A549 treated with GW870086 at 1 μM for 4 hours (cell line): ENCODE results near the gene RNASEH2A. TPM values are rescaled to one million over a fixed set of nuclear protein-coding genes. Genes with fewer than 3 reads are reported as not detected.

ENCODE experiments used
- total RNA-seq: library from RNA; stranded (reverse); fragments of 200-300 nt; extraction: Qiagen RNA extraction; gene quantifications from 5 replicates; pipeline ENCODE4 v1.2.3, GENCODE V29; 2022; ENCODE audit warnings: low read depth

Gene RNASEH2A
- total RNA-seq = 34.0 to 49.5 TPM (median 45.5 TPM) in 5 replicates

GRCh38 chr19:12806242-12807081, at the start of gene RNASEH2A:
TSS of gene RNASEH2A (plus strand) at chr19:12806584. CDS start at chr19:12806674, 90 bp downstream.

DNA sequence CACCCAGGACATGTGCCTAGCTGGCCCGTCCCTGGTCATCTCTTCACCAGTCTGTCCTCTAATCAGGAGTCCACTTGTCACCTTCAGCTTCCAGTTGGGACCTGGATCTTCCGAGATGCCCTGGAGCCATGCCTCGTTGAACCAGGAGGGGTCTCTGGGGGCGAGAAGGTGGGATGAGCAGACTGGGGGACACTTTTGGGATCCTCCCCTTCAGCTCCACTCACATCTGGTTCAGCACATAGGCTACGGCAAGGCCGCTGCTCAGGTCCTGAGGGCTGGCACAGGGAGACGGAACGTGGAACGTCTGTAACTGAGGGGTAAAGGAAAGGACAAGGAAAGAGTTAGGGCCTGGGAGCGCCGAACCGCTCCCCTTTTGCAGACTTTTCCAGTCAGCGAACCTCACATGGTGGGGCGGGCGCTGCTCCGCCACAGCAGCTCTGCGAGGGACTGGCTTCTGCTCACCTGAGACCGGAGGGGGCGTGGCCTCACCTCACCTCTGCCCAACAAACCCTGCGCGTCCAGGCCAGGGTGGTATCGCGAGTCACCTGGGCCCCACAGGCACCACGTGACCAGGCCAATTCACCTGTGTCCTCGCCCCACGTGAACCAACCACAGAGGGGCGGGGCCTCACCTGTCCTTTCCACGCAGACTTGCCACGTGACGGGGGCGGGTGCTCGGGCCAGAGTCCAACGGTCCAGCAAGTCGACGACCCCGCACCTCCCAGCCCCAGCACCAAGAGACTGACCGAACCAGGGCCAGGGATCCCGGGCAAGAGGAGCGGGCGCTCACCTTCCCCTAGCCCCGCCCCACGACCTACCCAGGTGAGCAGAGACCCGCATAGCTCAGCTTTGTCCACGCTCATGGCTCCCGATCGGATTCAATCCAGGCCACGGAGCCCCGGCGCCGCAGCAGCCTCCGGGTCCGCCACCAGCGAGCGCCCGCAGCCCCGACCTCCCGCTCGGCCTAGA, 31.5 kb upstream of the RNASEH2A start, which contains the start of gene HOOK2:
TSS of gene HOOK2 (minus strand) at position 965 of the 968 bp plus-strand sequence. CDS start at position 862, 103 bp downstream.

DNA sequence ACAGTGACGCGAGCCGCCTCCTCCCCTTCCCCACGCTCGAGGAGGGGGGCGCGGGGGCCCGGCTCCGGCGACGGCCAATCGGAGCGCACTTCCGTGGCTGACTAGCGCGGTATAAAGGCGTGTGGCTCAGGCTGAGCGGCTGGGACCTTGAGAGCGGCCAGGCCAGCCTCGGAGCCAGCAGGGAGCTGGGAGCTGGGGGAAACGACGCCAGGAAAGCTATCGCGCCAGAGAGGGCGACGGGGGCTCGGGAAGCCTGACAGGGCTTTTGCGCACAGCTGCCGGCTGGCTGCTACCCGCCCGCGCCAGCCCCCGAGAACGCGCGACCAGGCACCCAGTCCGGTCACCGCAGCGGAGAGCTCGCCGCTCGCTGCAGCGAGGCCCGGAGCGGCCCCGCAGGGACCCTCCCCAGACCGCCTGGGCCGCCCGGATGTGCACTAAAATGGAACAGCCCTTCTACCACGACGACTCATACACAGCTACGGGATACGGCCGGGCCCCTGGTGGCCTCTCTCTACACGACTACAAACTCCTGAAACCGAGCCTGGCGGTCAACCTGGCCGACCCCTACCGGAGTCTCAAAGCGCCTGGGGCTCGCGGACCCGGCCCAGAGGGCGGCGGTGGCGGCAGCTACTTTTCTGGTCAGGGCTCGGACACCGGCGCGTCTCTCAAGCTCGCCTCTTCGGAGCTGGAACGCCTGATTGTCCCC, 14.9 kb upstream of the RNASEH2A start, which contains the start of gene JUNB:
TSS of gene JUNB (plus strand) at position 142 of the 706 bp plus-strand sequence. CDS start at position 428, 286 bp downstream.

DNA sequence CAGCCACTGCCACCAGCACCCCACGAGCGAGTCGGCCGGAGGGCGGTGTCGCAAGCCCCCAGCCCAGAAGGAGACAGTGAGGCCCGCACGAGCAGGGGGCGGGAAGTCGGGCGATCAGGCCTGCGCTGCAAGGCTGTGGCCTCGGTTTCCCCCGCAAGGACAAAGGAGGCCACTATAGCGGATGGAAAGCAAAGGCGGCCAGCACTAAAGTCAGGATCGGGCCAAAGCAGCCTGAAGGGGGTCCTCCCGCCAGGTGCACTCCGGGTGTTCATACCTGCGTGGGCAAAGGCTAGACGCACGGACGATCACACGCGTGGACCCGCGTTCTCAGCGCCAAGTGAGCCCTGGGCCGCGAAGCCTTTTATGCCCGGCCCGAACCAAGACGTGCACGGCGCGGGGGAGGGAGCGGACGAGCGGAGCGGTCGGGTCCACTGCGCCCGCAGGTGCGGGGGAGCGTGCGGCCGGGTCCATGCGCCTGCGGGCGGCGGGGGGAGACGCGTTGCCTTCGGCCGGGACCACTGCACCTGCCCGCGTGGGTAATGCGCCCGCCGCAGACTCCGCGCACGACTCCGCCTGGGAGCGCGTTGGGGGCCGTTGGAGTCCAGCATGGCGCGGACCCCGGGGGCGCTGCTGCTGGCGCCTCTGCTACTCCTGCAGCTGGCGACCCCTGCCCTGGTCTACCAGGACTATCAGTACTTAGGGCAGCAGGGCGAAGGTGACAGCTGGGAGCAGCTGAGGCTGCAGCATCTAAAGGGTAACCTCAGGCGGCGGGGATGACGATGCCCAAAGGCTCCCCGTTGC, 4.7 kb upstream of the RNASEH2A start, which contains the start of the genes PRDX2 and THSD8:
TSS of gene PRDX2 (minus strand) at position 335 of the 801 bp plus-strand sequence. CDS start 539 bp downstream, outside the sequence.
TSS of gene THSD8 (plus strand) at position 604 of the 801 bp plus-strand sequence. CDS start at position 607, 3 bp downstream.

GRCh38 chr19:12834566-12834943, 28.2 kb downstream of the RNASEH2A start, which contains the start of gene RTBDN:
TSS of gene RTBDN (minus strand) at chr19:12834579. CDS start at chr19:12829979, 4,600 bp downstream.

DNA sequence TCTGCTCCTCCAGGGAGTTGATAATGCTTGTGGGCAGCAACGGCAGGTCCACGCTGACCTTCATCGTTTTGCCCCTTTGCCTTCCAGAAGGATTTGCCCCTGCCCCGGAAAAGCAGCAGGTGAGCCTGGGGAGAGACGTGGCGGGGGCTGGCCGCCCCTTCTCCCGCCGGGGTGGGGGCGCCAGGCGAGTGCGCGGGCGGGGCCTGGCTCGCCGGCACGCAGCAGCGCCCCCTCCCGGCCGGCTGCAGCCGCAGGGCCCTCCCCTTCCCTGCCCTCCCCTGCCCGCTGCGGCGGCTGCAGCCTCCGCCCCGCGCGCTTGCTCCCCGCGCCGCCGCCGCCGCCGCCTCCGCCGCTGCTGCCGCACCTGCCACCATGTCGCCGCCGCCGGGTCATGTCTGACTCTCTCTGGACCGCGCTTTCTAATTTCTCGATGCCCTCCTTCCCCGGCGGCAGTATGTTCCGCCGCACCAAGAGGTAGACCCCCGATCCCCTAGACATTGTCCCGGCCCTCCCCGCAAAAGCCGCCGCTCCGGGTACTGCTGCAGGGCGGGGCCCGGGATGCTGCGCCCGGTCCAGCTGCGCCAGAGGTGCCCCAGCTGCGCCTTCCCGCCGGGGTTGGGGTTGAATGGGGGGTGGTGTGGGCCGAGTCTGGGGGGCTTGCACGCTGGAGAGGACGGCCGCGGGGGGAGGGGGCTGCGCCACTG, 31.9 kb downstream of the RNASEH2A start, which contains the start of gene MAST1:
TSS of gene MAST1 (plus strand) at position 334 of the 704 bp plus-strand sequence. CDS start at position 392, 58 bp downstream.

Other genes with a start within 250 kb of the RNASEH2A start
- gene ZNF490, start 195.8 kb upstream of the RNASEH2A start, total RNA-seq = 0.62 to 1.3 TPM (median 0.79 TPM) in 4 of 5 replicates, not detected in the other
- gene ZNF791, start 195.7 kb upstream of the RNASEH2A start, total RNA-seq = 3.3 to 6.1 TPM (median 5.5 TPM) in 5 replicates
- gene MAN2B1, start 139.8 kb upstream of the RNASEH2A start, total RNA-seq = 16.3 to 23.1 TPM (median 20.7 TPM) in 5 replicates
- gene WDR83, start 139.8 kb upstream of the RNASEH2A start, total RNA-seq = 8.1 to 11.1 TPM (median 10.0 TPM) in 5 replicates
- 41.0 to 49.8 TPM (median 46.5 TPM) in 5 replicates for gene DHPS, start 124.7 kb upstream of the RNASEH2A start, total RNA-seq
- gene GNG14, start 118.6 kb upstream of the RNASEH2A start, total RNA-seq = not detected in 5 replicates
- gene FBXW9, start 110.0 kb upstream of the RNASEH2A start, total RNA-seq = 9.5 to 13.2 TPM (median 12.2 TPM) in 5 replicates
- 25.3 to 34.1 TPM (median 31.2 TPM) in 5 replicates for gene TNPO2, start 82.7 kb upstream of the RNASEH2A start, total RNA-seq
- 169 to 203 TPM (median 185 TPM) in 5 replicates for gene TRIR, start 71.9 kb upstream of the RNASEH2A start, total RNA-seq
- 69.5 to 100 TPM (median 92.3 TPM) in 5 replicates for gene GET3, start 69.1 kb upstream of the RNASEH2A start, total RNA-seq
- 0.10 to 0.26 TPM (median 0.22 TPM) in 5 replicates for gene BEST2, start 54.8 kb upstream of the RNASEH2A start, total RNA-seq
- 9.9 to 11.6 TPM (median 10.9 TPM) in 5 replicates for gene HOOK2, start 31.0 kb upstream of the RNASEH2A start, total RNA-seq
- gene JUNB, start 15.1 kb upstream of the RNASEH2A start, total RNA-seq = 121 to 193 TPM (median 166 TPM) in 5 replicates
- 0.40 to 1.1 TPM (median 0.49 TPM) in 5 replicates for gene PRDX2, start 4.8 kb upstream of the RNASEH2A start, total RNA-seq
- gene THSD8, start 4.5 kb upstream of the RNASEH2A start, total RNA-seq = 7.3 to 16.4 TPM (median 14.3 TPM) in 4 of 5 replicates, not detected in the other
- gene RTBDN, start 28.0 kb downstream of the RNASEH2A start, total RNA-seq = 0.15 to 0.56 TPM (median 0.38 TPM) in 4 of 5 replicates, not detected in the other
- gene MAST1, start 31.9 kb downstream of the RNASEH2A start, total RNA-seq = 0.89 to 3.0 TPM (median 2.4 TPM) in 5 replicates
- 24.2 to 32.6 TPM (median 30.6 TPM) in 5 replicates for gene DNASE2, start 74.9 kb downstream of the RNASEH2A start, total RNA-seq
- gene KLF1, start 80.6 kb downstream of the RNASEH2A start, total RNA-seq = not detected in 5 replicates
- gene GCDH, start 84.6 kb downstream of the RNASEH2A start, total RNA-seq = 8.2 to 10.8 TPM (median 8.9 TPM) in 5 replicates
- gene SYCE2, start 112.7 kb downstream of the RNASEH2A start, total RNA-seq = 0.31 to 0.72 TPM (median 0.46 TPM) in 5 replicates
- 66.1 to 75.6 TPM (median 72.9 TPM) in 5 replicates for gene FARSA, start 127.1 kb downstream of the RNASEH2A start, total RNA-seq
- gene CALR, start 132.0 kb downstream of the RNASEH2A start, total RNA-seq = 499 to 569 TPM (median 524 TPM) in 5 replicates
- gene RAD23A, start 139.3 kb downstream of the RNASEH2A start, total RNA-seq = 67.4 to 79.0 TPM (median 77.0 TPM) in 5 replicates
- gene GADD45GIP1, start 150.6 kb downstream of the RNASEH2A start, total RNA-seq = 37.2 to 58.7 TPM (median 53.1 TPM) in 5 replicates
- gene DAND5, start 163.0 kb downstream of the RNASEH2A start, total RNA-seq = 0.07 to 0.32 TPM (median 0.10 TPM) in 4 of 5 replicates, not detected in the other
- gene NFIX, start 188.9 kb downstream of the RNASEH2A start, total RNA-seq = 2.9 to 4.4 TPM (median 3.8 TPM) in 5 replicates